Breast epithelium (tissue), 3 donors: Measurements from ENCODE around the gene SOD3.

Source experiments
- CTCF ChIP-seq, 3 donors: fragments of 450-650 bp; IDR thresholded peaks; one replicate each; pipeline ENCODE4 v1.5.1; 2016 to 2017; ENCODE audit warnings: antibody characterized with exemption in 3 of 3, mild to moderate bottlenecking in 3 of 3, moderate library complexity in 3 of 3
- POLR2A ChIP-seq: fragments of 450-650 bp; IDR thresholded peaks from one replicate; pipeline ENCODE4 v1.6.1; 2016; ENCODE audit warnings: antibody characterized with exemption, mild to moderate bottlenecking, moderate library complexity
- POLR2AphosphoS5 ChIP-seq, 3 donors: sonication (generic); formaldehyde crosslinking; IDR thresholded peaks; one replicate each; pipeline ENCODE4 v1.6.1; 2017; ENCODE audit warnings: antibody characterized with exemption in 3 of 3

DNA sequence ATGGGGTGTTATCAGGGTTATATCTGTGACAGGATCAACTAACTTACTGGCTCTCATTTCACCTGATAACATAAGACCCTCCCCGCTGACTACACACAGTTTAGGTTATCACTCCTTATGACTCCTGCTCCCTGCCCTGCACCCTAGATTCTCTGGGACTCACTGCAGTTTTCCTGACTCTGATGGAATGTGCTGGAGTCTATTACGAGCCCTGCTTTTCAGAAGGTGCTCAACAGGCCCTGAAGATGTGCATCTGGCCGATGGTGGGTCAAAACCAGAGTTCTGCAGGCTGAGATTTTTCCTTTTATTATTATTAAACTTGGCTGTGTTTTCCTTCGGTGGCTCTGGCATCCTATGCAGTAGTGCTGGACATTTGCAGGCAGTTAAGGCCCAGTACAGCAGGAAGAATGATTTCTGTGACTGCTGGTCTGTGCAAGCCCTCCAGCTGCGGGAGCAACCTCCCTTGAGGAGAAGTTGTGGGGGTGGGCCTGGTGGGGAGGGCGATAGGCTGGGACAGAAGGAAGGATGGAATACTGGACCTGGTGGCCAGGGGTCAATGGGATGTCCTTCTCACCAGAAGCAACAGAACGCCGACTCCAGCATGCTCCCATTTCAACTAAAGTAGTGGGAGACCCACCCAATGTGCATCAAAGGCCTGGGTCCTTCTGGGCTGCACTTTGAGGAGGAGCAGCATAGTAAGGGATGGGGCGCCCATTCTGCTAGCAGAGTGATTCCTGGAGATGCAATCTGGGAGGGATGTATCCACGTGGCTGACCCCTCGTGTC is 11.0 kb downstream of the SOD3 start:
- TF ChIP-seq CTCF (IDR thresholded peaks at IDR 0.05) (no peak), POLR2AphosphoS5 (IDR thresholded peaks at IDR 0.05) (no peak), POLR2A (no peak)
